A204.1 (cell line): Measurements from ENCODE around the gene TAF9.
"Not testable (repeated sequence)": the region's sequence is repeated elsewhere in the genome, so short reads cannot be mapped to it uniquely, and the experiment has no call there.

Experiments
- FAIRE-seq: peaks from 2 replicates; lab custom pipeline; 2012; peaks lifted over from hg19 to GRCh38; lab: Jason Lieb, UNC

Gene TAF9

DNA sequence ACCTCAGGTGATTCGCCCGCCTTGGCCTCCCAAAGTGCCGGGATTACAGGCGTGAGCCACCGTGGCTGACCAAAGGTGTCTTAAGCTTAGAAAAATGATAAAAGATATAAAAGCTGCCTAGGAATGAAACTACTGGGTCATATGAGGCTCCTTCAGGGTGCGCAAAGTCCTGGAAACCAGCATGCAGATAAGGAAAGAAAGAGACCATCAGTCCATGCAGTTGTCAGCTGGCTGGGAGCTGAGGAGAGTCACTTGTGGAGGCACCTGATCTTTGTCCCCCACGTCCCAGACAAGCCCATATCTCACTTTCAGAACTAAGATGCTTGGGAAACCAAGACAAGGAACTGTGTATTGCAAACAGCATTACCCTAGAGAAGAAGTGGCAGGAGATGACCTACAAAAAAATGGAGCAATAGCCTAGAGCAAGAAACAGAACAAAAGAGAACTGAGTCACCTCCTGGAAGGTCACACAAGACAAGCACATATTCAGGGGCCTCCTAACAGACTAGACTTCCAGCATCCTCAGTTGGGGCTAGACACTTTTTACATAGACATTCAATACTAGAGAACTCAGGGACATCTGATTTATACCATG, 33.9 kb downstream of the TAF9 start:
- no peak for FAIRE-seq

DNA sequence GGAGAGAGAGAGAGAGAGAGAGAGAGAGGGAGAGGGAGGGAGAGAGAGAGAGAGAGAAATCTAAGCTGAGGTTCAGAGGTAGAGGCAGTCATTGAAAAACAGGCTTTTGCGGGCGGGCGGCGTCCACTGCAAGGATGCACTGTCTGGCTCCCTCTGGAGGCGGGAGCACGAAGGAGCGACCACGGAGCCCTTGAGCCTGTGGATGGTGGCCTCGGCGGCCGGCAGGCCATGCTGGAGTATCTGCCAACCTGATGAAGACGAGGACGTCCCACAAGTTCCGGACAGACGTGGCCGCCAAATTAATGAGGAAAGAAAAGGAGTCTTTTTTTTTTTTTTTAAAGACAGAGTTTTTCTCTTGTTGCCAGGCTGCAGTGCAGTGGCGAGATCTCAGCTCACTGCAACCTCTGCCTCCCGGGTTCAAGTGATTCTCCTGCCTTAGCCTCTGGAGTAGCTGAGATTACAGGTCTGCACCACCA, 34.5 kb downstream of the TAF9 start:
- no peak for FAIRE-seq

DNA sequence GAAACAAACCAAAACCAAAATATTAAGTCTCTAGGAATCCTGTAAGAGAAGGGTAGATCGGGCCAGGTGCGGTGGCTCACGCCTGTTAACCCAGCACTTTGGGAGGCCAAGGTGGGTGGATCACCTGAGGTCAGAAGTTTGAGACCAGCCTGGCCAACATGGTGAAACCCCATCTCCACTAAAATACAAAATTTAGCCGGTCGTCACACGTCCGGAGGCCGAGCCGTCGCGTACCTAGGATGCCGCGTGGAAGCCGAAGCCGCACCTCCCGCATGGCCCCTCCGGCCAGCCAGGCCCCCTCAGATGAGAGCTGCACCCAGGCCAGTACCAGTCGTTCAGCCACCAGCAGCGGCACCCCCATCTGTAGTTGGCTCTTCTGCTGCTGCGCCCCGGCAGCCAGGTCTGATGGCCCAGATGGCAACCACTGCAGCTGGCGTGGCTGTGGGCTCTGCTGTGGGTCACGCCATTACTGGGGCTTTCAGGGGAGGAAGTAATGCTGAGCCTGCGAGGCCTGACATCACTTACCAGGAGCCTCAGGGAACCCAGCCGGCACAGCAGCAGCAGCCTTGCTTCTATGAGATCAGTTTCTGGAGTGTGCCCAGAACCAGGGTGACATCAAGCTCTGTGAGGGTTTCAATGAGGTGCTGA, 35.5 kb downstream of the TAF9 start:
- not testable (repeated sequence) for FAIRE-seq

DNA sequence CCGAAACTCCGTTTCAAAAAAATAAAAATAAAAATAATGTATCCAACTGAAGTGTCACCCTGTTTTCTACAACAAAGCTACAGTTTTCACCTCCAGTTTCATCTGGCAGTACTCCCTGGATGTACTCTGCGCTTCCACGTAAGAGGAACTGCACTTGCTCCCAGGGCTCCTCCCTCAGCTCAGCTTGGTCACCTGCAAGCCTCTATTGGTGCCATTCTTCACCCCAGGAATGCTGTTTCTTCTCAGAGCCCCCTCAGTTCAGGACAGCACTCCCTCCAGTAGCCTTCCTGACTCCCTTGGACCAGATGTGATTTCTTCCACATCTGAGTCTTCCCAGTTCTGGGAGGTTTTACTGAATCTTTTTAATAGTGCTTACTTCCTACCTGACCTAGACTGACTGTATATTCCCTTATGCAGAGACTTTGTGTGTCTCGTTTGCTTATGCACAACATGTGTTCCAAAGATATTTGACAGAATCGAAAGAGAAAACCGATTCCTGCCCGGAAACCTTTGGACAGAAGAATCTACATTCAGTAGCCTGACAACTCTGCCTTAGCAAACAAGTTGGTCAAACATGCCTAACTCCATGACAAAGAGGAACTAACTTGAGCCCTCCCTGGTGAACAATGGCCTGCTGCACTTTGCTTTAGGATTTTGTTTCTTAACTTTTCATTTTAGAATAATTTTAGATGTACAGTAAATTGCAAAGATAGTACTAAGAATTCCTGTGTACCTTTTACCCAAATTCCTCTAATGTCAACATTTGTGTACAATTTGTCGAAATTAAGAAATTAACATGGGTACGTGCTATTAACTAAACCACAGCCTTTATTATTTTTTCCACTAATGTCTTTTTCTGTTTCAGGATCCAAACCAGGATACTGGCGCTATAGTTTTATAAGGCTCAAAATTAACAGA, 37.5 kb downstream of the TAF9 start:
- no peak for FAIRE-seq

- no peak for FAIRE-seq
These were observed 39.3 kb downstream of the TAF9 start for GRCh38 chr5:69329905-69330489.

DNA sequence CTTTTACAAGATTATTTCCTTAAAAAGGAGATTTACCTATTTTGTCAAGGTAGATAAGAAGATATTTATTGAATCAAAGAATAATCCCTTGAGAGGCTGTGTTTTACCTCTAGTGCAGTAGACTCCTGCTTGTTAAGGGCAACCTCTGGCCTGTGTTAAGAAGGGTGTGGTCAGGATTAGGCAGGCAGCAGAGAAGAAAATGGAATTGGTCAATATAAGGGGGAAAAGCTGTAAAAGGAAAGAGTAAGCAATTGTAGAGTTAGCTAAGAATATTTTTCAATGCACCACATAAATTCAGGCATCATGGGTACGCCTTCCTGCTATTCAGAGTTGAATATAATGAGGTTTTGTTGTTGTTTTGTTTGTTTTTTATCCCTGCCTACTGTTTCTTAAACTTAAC, 43.0 kb downstream of the TAF9 start:
- FAIRE-seq = no peak

DNA sequence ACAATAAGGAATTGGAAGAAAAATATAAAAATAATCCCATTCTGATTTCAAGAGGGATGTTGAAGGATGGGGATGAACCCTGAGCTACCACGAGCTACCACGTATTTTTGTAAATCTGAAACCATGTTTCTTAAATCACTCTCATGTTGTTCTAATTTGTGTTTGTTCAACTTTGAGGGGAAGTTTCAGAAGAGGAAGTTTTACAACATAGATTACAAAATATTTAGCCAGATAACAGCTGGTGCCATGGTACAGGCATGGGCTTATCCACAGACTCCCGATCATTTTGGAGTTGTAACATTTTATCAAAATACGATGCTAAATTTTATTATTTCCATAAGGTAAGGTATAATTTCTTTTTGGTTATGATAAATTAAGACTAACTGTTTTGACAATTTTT, 51.9 kb downstream of the TAF9 start:
- no peak for FAIRE-seq

- FAIRE-seq = no peak
These were observed 53.3 kb downstream of the TAF9 start for GRCh38 chr5:69315972-69316371.
